ENCODE results near the gene DCAF7.

Gene DCAF7

DNA sequence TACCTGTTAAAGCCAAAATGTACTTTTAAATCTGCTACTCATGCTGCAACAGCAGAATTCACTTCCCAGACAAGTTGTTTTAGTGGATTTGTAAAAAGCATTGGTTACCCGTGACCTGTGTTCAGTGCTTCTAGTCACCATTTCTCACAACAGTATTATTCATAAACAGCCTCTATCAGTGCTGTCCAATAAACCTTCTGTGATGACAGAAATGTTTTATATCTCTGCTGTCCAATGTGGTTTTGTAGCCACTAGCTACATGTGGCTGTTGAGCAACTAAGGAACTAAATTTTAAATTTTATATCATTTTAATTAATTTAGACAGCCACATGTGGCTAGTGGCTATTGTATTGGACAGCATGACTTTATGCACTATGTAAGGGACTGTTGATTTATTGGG lies 84.5 kb downstream of the DCAF7 start:
- DNase-seq (ENCODE audit: low read depth, low spot score) = no peak
- Histone ChIP-seq H3K9ac (ENCODE audit: insufficient read length, low read depth) (no peak overlapping the region), H3K4me1 (ENCODE audit: insufficient read depth, insufficient read length) (peaks cover 7% of the 10 kb centered on the region), H3K27me3 (ENCODE audit: insufficient read depth, insufficient read length) (no peaks in the 10 kb centered on the region), H3K4me3 (ENCODE audit: insufficient read length, low read depth) (no peak overlapping the region), H3K36me3 (ENCODE audit: insufficient read depth, insufficient read length, low read length) (peaks cover 44% of the 10 kb centered on the region), H3K9me3 (ENCODE audit: insufficient read depth, low read length) (no peaks in the 10 kb centered on the region)
- TF ChIP-seq ZNF274 (IDR thresholded peaks at IDR 0.05; ENCODE audit: low read depth, low read length) (no peak), SUZ12 (IDR thresholded peaks at IDR 0.05; ENCODE audit: extremely low read depth, insufficient read depth, insufficient read length) (no peak), YY1 (IDR thresholded peaks at IDR 0.05; ENCODE audit: insufficient read depth, insufficient read length) (no peak)

DNA sequence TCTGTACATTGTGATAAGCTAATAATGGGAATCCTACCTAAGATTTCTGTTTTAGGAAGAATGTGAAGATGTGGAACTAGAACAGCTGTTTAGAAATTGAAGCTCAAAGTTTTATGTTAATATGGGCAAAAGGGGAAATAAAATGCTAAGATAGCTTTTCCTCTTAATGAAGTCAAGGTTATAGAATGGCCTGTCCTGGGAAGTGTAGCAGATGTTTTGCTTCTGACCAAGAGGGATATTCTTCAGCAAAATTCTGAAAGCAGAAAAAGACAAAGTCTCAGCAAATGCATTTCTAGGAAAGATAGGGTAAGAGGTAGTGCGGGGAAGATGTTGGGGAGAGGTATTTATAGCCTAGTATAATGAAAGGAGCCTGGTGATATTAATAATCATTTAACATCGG lies 85.0 kb downstream of the DCAF7 start:
- H3K4me3 ChIP-seq (ENCODE audit: insufficient read length, low read depth) = no peak overlapping the region
- no peak for TF ChIP-seq SUZ12 (IDR thresholded peaks at IDR 0.05; ENCODE audit: extremely low read depth, insufficient read depth, insufficient read length)
- TF ChIP-seq ZNF274 (IDR thresholded peaks at IDR 0.05; ENCODE audit: low read depth, low read length) = no peak
- no peak for TF ChIP-seq YY1 (IDR thresholded peaks at IDR 0.05; ENCODE audit: insufficient read depth, insufficient read length)

DNA sequence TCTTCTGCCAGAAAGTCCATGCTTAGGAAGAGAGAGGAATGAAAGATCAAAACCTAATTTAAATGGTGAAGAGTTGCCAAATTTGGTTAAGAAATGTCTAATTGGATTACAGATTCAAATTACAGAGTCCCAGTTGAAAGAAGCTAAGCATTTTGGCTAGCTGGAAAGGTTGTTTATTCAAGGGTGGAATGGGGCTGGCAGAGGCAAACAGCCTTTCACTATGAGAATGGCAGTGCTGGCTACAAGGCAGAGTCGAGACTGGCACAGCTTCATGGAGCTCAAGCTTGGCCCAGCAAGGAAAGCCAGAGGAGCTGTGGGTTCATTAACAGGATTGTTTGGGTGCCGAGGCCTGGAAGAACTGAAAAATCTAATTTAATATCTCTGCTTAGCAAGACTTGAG lies 85.5 kb downstream of the DCAF7 start:
- Histone ChIP-seq H3K36me3 (ENCODE audit: insufficient read depth, insufficient read length, low read length) (peaks cover 47% of the 10 kb centered on the region), H3K4me3 (ENCODE audit: insufficient read length, low read depth) (no peak overlapping the region), H3K9me3 (ENCODE audit: insufficient read depth, low read length) (no peaks in the 10 kb centered on the region), H3K4me1 (ENCODE audit: insufficient read depth, insufficient read length) (peaks cover 7% of the 10 kb centered on the region), H3K9ac (ENCODE audit: insufficient read length, low read depth) (no peak overlapping the region), H3K27me3 (ENCODE audit: insufficient read depth, insufficient read length) (no peaks in the 10 kb centered on the region)
- no peak for DNase-seq (ENCODE audit: low read depth, low spot score)
- TF ChIP-seq YY1 (IDR thresholded peaks at IDR 0.05; ENCODE audit: insufficient read depth, insufficient read length) (no peak), ZNF274 (IDR thresholded peaks at IDR 0.05; ENCODE audit: low read depth, low read length) (no peak), SUZ12 (IDR thresholded peaks at IDR 0.05; ENCODE audit: extremely low read depth, insufficient read depth, insufficient read length) (no peak)

More for the DNA sequence above, 85.0 kb downstream of the DCAF7 start:
- H3K9ac ChIP-seq (ENCODE audit: insufficient read length, low read depth) = no peak overlapping the region
- DNase-seq (ENCODE audit: low read depth, low spot score) = no peak
- peaks cover 44% of the 10 kb centered on the region for H3K36me3 ChIP-seq (ENCODE audit: insufficient read depth, insufficient read length, low read length)
- H3K4me1 ChIP-seq (ENCODE audit: insufficient read depth, insufficient read length) = peaks cover 7% of the 10 kb centered on the region
- no peaks in the 10 kb centered on the region for H3K27me3 ChIP-seq (ENCODE audit: insufficient read depth, insufficient read length)
- H3K9me3 ChIP-seq (ENCODE audit: insufficient read depth, low read length) = no peaks in the 10 kb centered on the region

DNA sequence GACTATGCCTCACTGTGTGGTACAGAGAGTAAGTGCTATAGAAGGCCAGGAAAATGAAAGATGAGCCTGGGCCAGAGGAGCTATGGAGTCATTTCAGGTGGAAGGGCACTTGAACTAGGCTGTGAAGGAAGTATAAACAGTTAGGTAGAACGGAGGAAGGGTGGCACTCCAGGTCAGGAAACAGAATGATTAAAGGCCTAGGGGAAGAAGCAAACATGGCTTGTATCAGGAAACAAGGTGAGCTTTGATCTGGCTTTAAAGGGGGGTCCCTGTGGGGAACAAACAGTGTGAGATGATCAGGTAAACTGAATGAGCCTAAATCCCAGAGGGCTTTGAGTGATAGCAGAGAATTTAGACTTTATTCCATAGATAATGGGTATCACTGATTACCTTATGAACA lies 88.8 kb downstream of the DCAF7 start:
- DNase-seq (ENCODE audit: low read depth, low spot score) = no peak
- TF ChIP-seq ZNF274 (IDR thresholded peaks at IDR 0.05; ENCODE audit: low read depth, low read length) (no peak), SUZ12 (IDR thresholded peaks at IDR 0.05; ENCODE audit: extremely low read depth, insufficient read depth, insufficient read length) (no peak), YY1 (IDR thresholded peaks at IDR 0.05; ENCODE audit: insufficient read depth, insufficient read length) (no peak)
- Histone ChIP-seq H3K4me3 (ENCODE audit: insufficient read length, low read depth) (no peak overlapping the region), H3K9ac (ENCODE audit: insufficient read length, low read depth) (no peak overlapping the region), H3K27me3 (ENCODE audit: insufficient read depth, insufficient read length) (no peaks in the 10 kb centered on the region), H3K4me1 (ENCODE audit: insufficient read depth, insufficient read length) (peaks cover 2% of the 10 kb centered on the region), H3K9me3 (ENCODE audit: insufficient read depth, low read length) (no peaks in the 10 kb centered on the region), H3K36me3 (ENCODE audit: insufficient read depth, insufficient read length, low read length) (peaks cover 43% of the 10 kb centered on the region)

DNA sequence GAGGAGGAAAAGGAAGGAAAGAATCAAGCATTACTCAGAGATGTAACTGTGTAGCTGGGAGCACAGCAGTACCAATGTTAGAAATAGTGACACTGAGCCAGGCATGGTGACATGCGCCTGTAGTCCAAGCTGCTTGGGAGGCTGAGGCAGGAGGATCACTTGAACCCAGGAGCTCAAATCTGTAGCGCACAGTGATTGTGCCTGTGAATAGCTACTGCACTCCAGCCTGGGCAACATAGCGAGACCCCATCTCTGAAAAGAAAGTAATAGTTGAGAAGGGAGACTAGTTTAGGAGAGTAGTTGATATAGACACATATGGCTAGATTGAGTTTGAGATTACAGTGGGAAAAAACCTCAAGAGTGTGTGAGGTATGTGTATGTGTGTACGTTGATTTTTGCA lies 89.8 kb downstream of the DCAF7 start:
- Histone ChIP-seq H3K27me3 (ENCODE audit: insufficient read depth, insufficient read length) (no peaks in the 10 kb centered on the region), H3K4me1 (ENCODE audit: insufficient read depth, insufficient read length) (no peaks in the 10 kb centered on the region), H3K36me3 (ENCODE audit: insufficient read depth, insufficient read length, low read length) (peaks cover 39% of the 10 kb centered on the region), H3K4me3 (ENCODE audit: insufficient read length, low read depth) (no peak overlapping the region), H3K9ac (ENCODE audit: insufficient read length, low read depth) (no peak overlapping the region), H3K9me3 (ENCODE audit: insufficient read depth, low read length) (no peaks in the 10 kb centered on the region)
- no peak for DNase-seq (ENCODE audit: low read depth, low spot score)
- TF ChIP-seq YY1 (IDR thresholded peaks at IDR 0.05; ENCODE audit: insufficient read depth, insufficient read length) (no peak), SUZ12 (IDR thresholded peaks at IDR 0.05; ENCODE audit: extremely low read depth, insufficient read depth, insufficient read length) (no peak), ZNF274 (IDR thresholded peaks at IDR 0.05; ENCODE audit: low read depth, low read length) (no peak)

DNA sequence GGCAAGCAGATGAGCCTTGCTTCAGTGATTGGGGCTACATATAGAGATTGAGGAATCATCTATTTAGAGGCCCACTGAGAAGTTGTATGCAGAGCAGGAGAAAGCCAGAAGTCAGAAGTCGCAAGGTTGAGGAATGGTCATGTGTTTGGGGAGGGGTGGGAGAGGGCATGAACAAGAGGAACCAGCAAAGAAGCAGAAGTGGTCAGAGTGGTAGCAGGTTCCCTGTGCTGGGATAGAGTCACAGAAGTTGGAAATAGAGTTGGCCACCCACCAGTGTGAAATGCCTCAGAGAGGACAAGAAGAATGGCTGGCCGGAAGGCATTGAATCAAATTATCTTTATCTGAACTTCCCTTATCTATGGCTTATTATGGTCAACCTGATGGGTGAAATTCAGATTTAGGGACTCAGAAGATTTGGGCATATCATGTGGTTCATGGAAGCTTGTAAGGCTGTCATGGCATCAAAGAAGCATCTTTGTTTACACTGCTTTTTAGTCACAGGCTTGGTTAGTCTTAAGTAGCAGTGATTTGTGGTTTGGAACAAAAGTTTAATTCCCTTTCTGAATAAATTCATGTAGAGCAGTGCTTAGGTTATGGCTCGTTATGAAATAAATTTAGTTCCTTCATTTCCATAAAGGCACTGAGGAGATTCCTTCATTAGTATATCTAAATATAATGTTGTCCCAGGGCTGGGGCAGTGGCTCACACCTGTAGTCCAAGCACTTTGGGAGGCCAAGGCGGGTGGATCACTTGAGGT lies 91.6 kb downstream of the DCAF7 start:
- H3K9ac ChIP-seq (ENCODE audit: insufficient read length, low read depth) = no peak overlapping the region
- no peaks in the 10 kb centered on the region for H3K27me3 ChIP-seq (ENCODE audit: insufficient read depth, insufficient read length)
- no peak overlapping the region for H3K4me3 ChIP-seq (ENCODE audit: insufficient read length, low read depth)
- peaks cover 7% of the 10 kb centered on the region for H3K4me1 ChIP-seq (ENCODE audit: insufficient read depth, insufficient read length)
- no peaks in the 10 kb centered on the region for H3K9me3 ChIP-seq (ENCODE audit: insufficient read depth, low read length)
- TF ChIP-seq ZNF274 (IDR thresholded peaks at IDR 0.05; ENCODE audit: low read depth, low read length) (no peak), SUZ12 (IDR thresholded peaks at IDR 0.05; ENCODE audit: extremely low read depth, insufficient read depth, insufficient read length) (no peak), YY1 (IDR thresholded peaks at IDR 0.05; ENCODE audit: insufficient read depth, insufficient read length) (no peak)
- DNase-seq (ENCODE audit: low read depth, low spot score) = no peak
- peaks cover 28% of the 10 kb centered on the region for H3K36me3 ChIP-seq (ENCODE audit: insufficient read depth, insufficient read length, low read length)

Measured in NT2/D1 (cell line).